WTC11 (cell line): Measurements from ENCODE around the gene OBSL1. TPM values are rescaled to one million over a fixed set of nuclear protein-coding genes. Genes with fewer than 3 reads are reported as not detected.

Experiments
- ATAC-seq: fragments of 200-7000 bp; cut with Tn5 transposase; 2 replicates; pipeline ENCODE4 v1.10.0; 2021; ENCODE audit warnings: mild to moderate bottlenecking, moderate library complexity
- CTCF ChIA-PET: fragments of 300-600 bp; sonication (Branson Sonifier 250); formaldehyde crosslinking; loops from one replicate; lab custom pipeline; 2021; ENCODE audit warnings: antibody characterized with exemption; lab: Charles Lee
- POLR2A ChIA-PET: fragments of 350-600 bp; sonication (Branson Sonifier 250); formaldehyde crosslinking; loops from one replicate; lab custom pipeline; 2021; ENCODE audit warnings: antibody characterized with exemption; lab: Charles Lee
- DNase-seq: peaks from one replicate; pipeline ENCODE4 v3.0.0; 2021; ENCODE audit warnings: low spot score
- H3K27ac Mint-ChIP-seq: 2 replicates; pipeline ENCODE4 v1.8.0; 2021; ENCODE audit warnings: mixed read lengths
- H3K27me3 Mint-ChIP-seq: 2 replicates; pipeline ENCODE4 v1.8.0; 2021; ENCODE audit warnings: low read depth, mild to moderate bottlenecking, moderate library complexity, mixed read lengths
- H3K36me3 Mint-ChIP-seq: 2 replicates; pipeline ENCODE4 v1.8.0; 2021; ENCODE audit warnings: mixed read lengths
- H3K4me1 Mint-ChIP-seq: 2 replicates; pipeline ENCODE4 v1.8.0; 2022; ENCODE audit warnings: mixed read lengths
- H3K4me3 Mint-ChIP-seq: 2 replicates; pipeline ENCODE4 v1.8.0; 2021; ENCODE audit warnings: mild to moderate bottlenecking, moderate library complexity, mixed read lengths
- H3K9me3 Mint-ChIP-seq: 2 replicates; pipeline ENCODE4 v1.8.0; 2021; ENCODE audit warnings: mixed read lengths
- CBFB ChIP-seq: sonication (generic); formaldehyde crosslinking; IDR thresholded peaks from 2 replicates; pipeline ENCODE4 v1.8.1; 2022; ENCODE audit warnings: mild to moderate bottlenecking, low read depth, missing genetic modification reagents
- CREB1 ChIP-seq: sonication (generic); formaldehyde crosslinking; IDR thresholded peaks from 2 replicates; pipeline ENCODE4 v1.8.0; 2023; ENCODE audit warnings: mild to moderate bottlenecking, missing genetic modification reagents
- FOXJ3 ChIP-seq: sonication (generic); formaldehyde crosslinking; IDR thresholded peaks from 2 replicates; pipeline ENCODE4 v1.9.0; 2021; ENCODE audit warnings: missing genetic modification reagents, mild to moderate bottlenecking, borderline replicate concordance
- GRHL2 ChIP-seq: fragments of 250-450 bp; sonication (Bioruptor Pico); IDR thresholded peaks from 2 replicates; pipeline ENCODE4 v1.8.0; 2022; ENCODE audit warnings: mild to moderate bottlenecking, moderate library complexity; ENCODE audit not compliant: insufficient replicate concordance, severe bottlenecking
- HMGA2 ChIP-seq: fragments of 250-450 bp; sonication (Bioruptor Pico); IDR thresholded peaks from 2 replicates; pipeline ENCODE4 v1.4.0; 2021; ENCODE audit warnings: mild to moderate bottlenecking, moderate library complexity
- JAZF1 ChIP-seq: fragments of 250-450 bp; sonication (Bioruptor Pico); IDR thresholded peaks from 2 replicates; pipeline ENCODE4 v1.9.0; 2021; ENCODE audit warnings: moderate library complexity, mild to moderate bottlenecking, inconsistent platforms
- NFE2L1 ChIP-seq: sonication (generic); formaldehyde crosslinking; IDR thresholded peaks from 2 replicates; pipeline ENCODE4 v1.8.1; 2023; ENCODE audit warnings: missing genetic modification reagents
- OVOL2 ChIP-seq: fragments of 250-450 bp; sonication (Bioruptor Pico); IDR thresholded peaks from 2 replicates; pipeline ENCODE4 v1.9.0; 2021; ENCODE audit warnings: mild to moderate bottlenecking, borderline replicate concordance
- SMAD3 ChIP-seq: sonication (generic); formaldehyde crosslinking; IDR thresholded peaks from 2 replicates; pipeline ENCODE4 v1.8.0; 2022; ENCODE audit warnings: missing genetic modification reagents, mild to moderate bottlenecking, borderline replicate concordance
- ZNF121 ChIP-seq: sonication (generic); formaldehyde crosslinking; IDR thresholded peaks from 2 replicates; pipeline ENCODE4 v1.8.0; 2023; ENCODE audit warnings: missing genetic modification reagents
- ZNF263 ChIP-seq: sonication (generic); formaldehyde crosslinking; IDR thresholded peaks from 2 replicates; pipeline ENCODE4 v1.8.1; 2022; ENCODE audit warnings: low read depth, mild to moderate bottlenecking, moderate library complexity, missing genetic modification reagents
- ZNF281 ChIP-seq: sonication (generic); formaldehyde crosslinking; IDR thresholded peaks from 2 replicates; pipeline ENCODE4 v1.8.0; 2023; ENCODE audit warnings: mild to moderate bottlenecking, missing genetic modification reagents
- ZNF671 ChIP-seq: fragments of 250-450 bp; sonication (Bioruptor Pico); IDR thresholded peaks from 2 replicates; pipeline ENCODE4 v1.8.0; 2021; ENCODE audit warnings: mild to moderate bottlenecking
- total RNA-seq: library from RNA; stranded (reverse); gene quantifications from 3 replicates; pipeline ENCODE4 v1.2.3, GENCODE V29; 2021
- TF ChIP-seq, protein P1 (sequence below): fragments of 250-450 bp; sonication (Bioruptor Pico); IDR thresholded peaks from 2 replicates; pipeline ENCODE4 v1.8.0; 2021; ENCODE audit warnings: mild to moderate bottlenecking

Gene OBSL1
- total RNA-seq, 1 experiment from 2014 or later: 159 TPM

DNA sequence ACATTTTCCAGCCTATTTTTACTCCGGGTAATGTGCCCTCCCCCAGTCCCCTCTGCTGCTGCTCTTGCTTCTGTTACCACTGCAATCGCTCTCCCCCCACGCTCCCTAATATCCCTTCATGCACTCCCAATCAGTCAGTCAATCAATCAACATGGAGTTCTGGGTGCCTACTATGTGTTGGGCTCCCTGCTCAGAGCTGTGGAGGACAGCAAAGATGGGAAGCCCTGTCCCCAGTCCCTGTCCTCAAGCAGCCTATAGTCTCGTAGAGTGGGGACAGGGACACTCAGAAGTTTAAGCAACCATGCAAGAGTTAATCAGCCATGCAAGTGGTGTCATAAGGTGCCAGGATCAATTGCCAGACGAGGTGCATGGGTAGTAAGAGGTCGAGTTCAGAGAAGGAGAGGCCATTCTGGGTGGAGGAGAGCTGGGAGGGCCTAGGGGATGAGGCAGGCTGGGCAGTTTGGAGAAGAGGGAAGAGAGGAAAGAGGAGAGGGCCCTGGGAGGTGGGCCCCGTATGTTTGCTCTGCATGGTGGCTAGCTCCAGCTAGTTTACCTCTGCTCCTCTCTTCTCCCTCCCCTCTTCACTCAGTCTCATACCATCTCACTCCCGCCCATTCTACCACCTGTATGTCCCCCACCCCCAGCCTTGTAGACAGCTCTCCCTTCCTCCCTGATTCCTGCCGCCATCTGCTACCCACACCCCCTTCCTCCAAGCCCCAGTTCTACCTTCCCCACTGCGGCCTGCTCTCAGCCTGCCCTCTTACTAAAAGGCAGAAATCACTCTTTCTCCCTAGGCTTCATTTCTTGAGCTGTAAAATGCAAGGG, 53.2 kb downstream of the OBSL1 start:
- peaks cover 49% of the 10 kb centered on the region for H3K4me1 Mint-ChIP-seq

DNA sequence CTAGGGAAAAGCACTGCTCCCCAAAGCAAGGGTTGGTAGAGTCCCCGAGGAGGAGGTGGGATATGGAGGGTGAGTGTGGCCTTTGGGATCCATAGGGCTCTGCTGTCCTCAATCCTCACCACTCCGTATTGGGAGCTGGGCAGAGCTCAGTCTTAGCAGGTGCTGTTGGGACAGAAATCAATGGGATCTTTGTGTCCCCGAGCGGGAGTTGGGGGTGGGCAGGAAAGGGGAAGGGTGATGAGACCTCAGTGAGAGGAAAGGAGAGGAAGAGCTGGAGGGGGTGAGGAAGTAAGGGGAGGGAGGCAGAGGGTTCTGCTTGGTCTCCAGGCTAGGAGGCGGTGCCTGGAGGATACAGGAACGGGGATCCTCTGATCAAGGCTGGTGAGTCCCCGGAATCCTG, 54.5 kb downstream of the OBSL1 start:
- ChIA-PET CTCF (interaction anchor here (0.9 to 41.3 kb wide), 4 partner anchors 9 to 59 kb away, joined by 3 to 2316 read pairs (median 152); partner anchors contain the start of gene GMPPA), POLR2A (interaction anchor here (0.8 kb wide), 1 partner anchor 18 kb away, joined by 3 read pairs; the partner anchor contains the start of gene GMPPA)
- no peaks in the 10 kb centered on the region for H3K36me3 Mint-ChIP-seq
- H3K27ac Mint-ChIP-seq: no peak overlapping the region
- DNase-seq (no peak), ATAC-seq (no peak)
- no peak for TF ChIP-seq GRHL2 (CRISPR knock-in tag)
- no peak for TF ChIP-seq OVOL2 (CRISPR knock-in tag)
- TF ChIP-seq, protein P1, sequence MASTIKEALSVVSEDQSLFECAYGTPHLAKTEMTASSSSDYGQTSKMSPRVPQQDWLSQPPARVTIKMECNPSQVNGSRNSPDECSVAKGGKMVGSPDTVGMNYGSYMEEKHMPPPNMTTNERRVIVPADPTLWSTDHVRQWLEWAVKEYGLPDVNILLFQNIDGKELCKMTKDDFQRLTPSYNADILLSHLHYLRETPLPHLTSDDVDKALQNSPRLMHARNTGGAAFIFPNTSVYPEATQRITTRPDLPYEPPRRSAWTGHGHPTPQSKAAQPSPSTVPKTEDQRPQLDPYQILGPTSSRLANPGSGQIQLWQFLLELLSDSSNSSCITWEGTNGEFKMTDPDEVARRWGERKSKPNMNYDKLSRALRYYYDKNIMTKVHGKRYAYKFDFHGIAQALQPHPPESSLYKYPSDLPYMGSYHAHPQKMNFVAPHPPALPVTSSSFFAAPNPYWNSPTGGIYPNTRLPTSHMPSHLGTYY: no peak
- no peak for TF ChIP-seq SMAD3 (CRISPR knock-in tag)
- TF ChIP-seq ZNF671 (CRISPR knock-in tag): no peak
- no peak for TF ChIP-seq CREB1 (CRISPR knock-in tag)
- no peak for TF ChIP-seq ZNF121 (CRISPR knock-in tag)
- no peak for TF ChIP-seq NFE2L1
- TF ChIP-seq ZNF263 (CRISPR knock-in tag): no peak
- peaks cover 60% of the 10 kb centered on the region for H3K27me3 Mint-ChIP-seq
- H3K4me3 Mint-ChIP-seq: no peak overlapping the region
- H3K9me3 Mint-ChIP-seq: no peaks in the 10 kb centered on the region
- H3K4me1 Mint-ChIP-seq: peaks cover 55% of the 10 kb centered on the region

More for the DNA sequence above, 53.2 kb downstream of the OBSL1 start:
- no peaks in the 10 kb centered on the region for H3K9me3 Mint-ChIP-seq
- TF ChIP-seq HMGA2 (CRISPR knock-in tag) (no peak), FOXJ3 (no peak)
- POLR2A ChIA-PET: no interaction called here
- H3K4me3 Mint-ChIP-seq: no peak overlapping the region
- ATAC-seq: no peak
- CTCF ChIA-PET: interaction anchor here (0.8 to 41.3 kb wide), 9 partner anchors 10 to 115 kb away, joined by 3 to 2316 read pairs (median 13); partner anchors contain the start of genes DES and GMPPA
- peaks cover 48% of the 10 kb centered on the region for H3K27me3 Mint-ChIP-seq
- no peaks in the 10 kb centered on the region for H3K36me3 Mint-ChIP-seq
- no peak overlapping the region for H3K27ac Mint-ChIP-seq
- DNase-seq: no peak

- ChIA-PET POLR2A (interaction anchor here (0.5 kb wide), 1 partner anchor 128 kb away, joined by 3 read pairs; the partner anchor contains the start of gene DNPEP), CTCF (interaction anchor here (1.0 to 41.3 kb wide), 4 partner anchors 8 to 57 kb away, joined by 5 to 2316 read pairs (median 69); partner anchors contain the start of gene GMPPA)
- no peaks in the 10 kb centered on the region for H3K9me3 Mint-ChIP-seq
- H3K36me3 Mint-ChIP-seq: no peaks in the 10 kb centered on the region
- H3K4me1 Mint-ChIP-seq: peaks cover 52% of the 10 kb centered on the region
- no peak overlapping the region for H3K4me3 Mint-ChIP-seq
- peaks cover 67% of the 10 kb centered on the region for H3K27me3 Mint-ChIP-seq
- no peak overlapping the region for H3K27ac Mint-ChIP-seq
- TF ChIP-seq ZNF281 (CRISPR knock-in tag) (no peak), CBFB (no peak), JAZF1 (no peak)
- DNase-seq: no peak
- ATAC-seq: no peak
Observed at GRCh38 chr2:219515874-219516629, 55.3 kb downstream of the OBSL1 start.
